Keratinocyte (primary cell): Measurements from ENCODE around the gene IL1RAPL1. TPM values are rescaled to one million over a fixed set of nuclear protein-coding genes. Genes with fewer than 3 reads are reported as not detected.

Experiments used
- DNase-seq: peaks from one replicate; pipeline ENCODE4 v3.0.0-alpha.2; 2011; ENCODE audit warnings: low read depth, missing footprints, low spot score
- FAIRE-seq: peaks from 2 replicates; lab custom pipeline; 2011; peaks lifted over from hg19 to GRCh38; lab: Jason Lieb, UNC
- H2AFZ ChIP-seq: 2 replicates; pipeline ENCODE4 v1.6.0; 2012; ENCODE audit warnings: low read length, control low read depth, inconsistent platforms; ENCODE audit not compliant: control insufficient read depth
- H3K27ac ChIP-seq: 2 replicates; pipeline ENCODE4 v1.5.1; 2011; ENCODE audit warnings: low read length; ENCODE audit not compliant: control insufficient read depth, insufficient read depth
- H3K27me3 ChIP-seq: 3 replicates; pipeline ENCODE4 v1.6.0; 2011; ENCODE audit warnings: low read length; ENCODE audit not compliant: control insufficient read depth, insufficient read depth; ENCODE audit errors: extremely low read depth
- H3K36me3 ChIP-seq, 2 experiments: 2 replicates in 1 of 2; 3 replicates in 1 of 2; pipeline ENCODE4 v1.5.1; 2011; ENCODE audit warnings: low read length in 2 of 2, mild to moderate bottlenecking in 1 of 2; ENCODE audit not compliant: control insufficient read depth in 2 of 2, insufficient read depth in 2 of 2; ENCODE audit errors: extremely low read depth in 1 of 2
- H3K4me1 ChIP-seq: 3 replicates; pipeline ENCODE4 v1.5.1; 2011; ENCODE audit warnings: low read length; ENCODE audit not compliant: control insufficient read depth, insufficient read depth; ENCODE audit errors: extremely low read depth
- H3K4me2 ChIP-seq: 3 replicates; pipeline ENCODE4 v1.6.0; 2011; ENCODE audit warnings: low read depth, low read length; ENCODE audit not compliant: control insufficient read depth, insufficient read depth; ENCODE audit errors: extremely low read depth
- H3K4me3 ChIP-seq, 3 experiments: fragments of 200-600 bp in 1 of 3; sonication (generic) in 1 of 3; 2 replicates in 2 of 3; 3 replicates in 1 of 3; pipeline ENCODE4 v1.5.1; 2011 to 2016; ENCODE audit warnings: low read length in 3 of 3, mild to moderate bottlenecking in 3 of 3, control low read depth in 2 of 3, inconsistent platforms in 1 of 3, low read depth in 1 of 3, mixed read lengths in 1 of 3, mixed run types in 1 of 3, moderate library complexity in 1 of 3; ENCODE audit not compliant: control insufficient read depth in 2 of 3, insufficient read depth in 2 of 3; ENCODE audit errors: extremely low read depth in 1 of 3
- H3K79me2 ChIP-seq: 2 replicates; pipeline ENCODE4 v1.6.0; 2012; ENCODE audit warnings: low read length; ENCODE audit not compliant: control insufficient read depth, insufficient read depth
- H3K9ac ChIP-seq: 3 replicates; pipeline ENCODE4 v1.6.0; 2011; ENCODE audit warnings: low read length; ENCODE audit not compliant: control insufficient read depth, insufficient read depth; ENCODE audit errors: extremely low read depth
- H3K9me1 ChIP-seq: 3 replicates; pipeline ENCODE4 v1.6.0; 2011; ENCODE audit warnings: low read length; ENCODE audit not compliant: control insufficient read depth, insufficient read depth; ENCODE audit errors: extremely low read depth
- H3K9me3 ChIP-seq: 2 replicates; pipeline ENCODE4 v1.5.1; 2012; ENCODE audit warnings: low read depth, low read length; ENCODE audit not compliant: control insufficient read depth
- H4K20me1 ChIP-seq: 3 replicates; pipeline ENCODE4 v1.6.0; 2011; ENCODE audit warnings: low read length; ENCODE audit not compliant: control insufficient read depth, insufficient read depth; ENCODE audit errors: extremely low read depth
- EZH2 ChIP-seq: IDR thresholded peaks from one replicate; pipeline ENCODE4 v1.6.1; 2012; ENCODE audit warnings: inconsistent platforms, mild to moderate bottlenecking, low read length, moderate library complexity
- dilution Hi-C: fragments of 300-500 bp; cut with MboI; formaldehyde crosslinking; loops from one replicate; pipeline ENCODE4 v1.7.0; 2020; ENCODE audit warnings: low sequenced_read_pairs; ENCODE audit not compliant: extremely low pct_ligation_motif_present
- polyA plus RNA-seq, 5 experiments: library from polyadenylated mRNA; depleted of rRNA in 3 of 5; stranded (reverse) in 3 of 5; stranded (forward) in 1 of 5; unstranded in 1 of 5; fragments of >200 nt; gene quantifications; 1 replicate in 1 of 5; 2 replicates in 3 of 5; 3 replicates in 1 of 5; pipeline versions ENCODE4 v1.2.1 to v1.2.3, GENCODE V29; 2011 to 2012; ENCODE audit warnings: missing spikeins in 2 of 5, low read depth in 1 of 5, low replicate concordance in 1 of 5
- TF ChIP-seq, protein P1 (sequence below), 3 experiments: IDR thresholded peaks in 1 of 3; conservative IDR thresholded peaks in 1 of 3; optimal IDR thresholded peaks in 1 of 3; 2 replicates in 2 of 3; 3 replicates in 1 of 3; pipeline versions ENCODE3 to v1.5.1; 2011; ENCODE audit warnings: low read length in 3 of 3, mild to moderate bottlenecking in 3 of 3, moderate library complexity in 2 of 3, control low read depth in 1 of 3, inconsistent platforms in 1 of 3; ENCODE audit not compliant: insufficient read depth in 2 of 3; ENCODE audit errors: extremely low read depth in 1 of 3

The IL1RAPL1 gene
- polyA plus RNA-seq, 1 donor (not counting 4 experiments of a cell fraction or from before 2014, with no cell fraction given) = 2.8 TPM

DNA sequence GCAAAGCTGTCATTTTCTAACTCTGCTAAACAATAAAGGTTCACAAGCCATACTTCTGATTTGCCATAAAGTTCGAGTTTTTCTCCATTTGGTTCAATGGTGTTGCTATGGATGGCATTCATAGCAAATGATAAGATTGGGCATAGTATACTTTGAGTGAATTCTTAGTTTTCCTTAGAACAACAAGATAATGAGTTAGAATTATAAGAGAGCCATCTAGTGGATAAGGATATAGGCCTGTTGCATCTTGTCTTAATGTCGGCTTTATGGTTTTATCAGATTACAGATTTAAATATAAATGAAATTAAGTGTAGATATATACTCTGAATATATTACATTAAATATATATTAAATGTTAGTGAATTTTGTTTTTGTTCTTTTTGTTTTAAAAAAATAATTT lies 644.6 kb downstream of the IL1RAPL1 start:
- TF ChIP-seq, protein P1, sequence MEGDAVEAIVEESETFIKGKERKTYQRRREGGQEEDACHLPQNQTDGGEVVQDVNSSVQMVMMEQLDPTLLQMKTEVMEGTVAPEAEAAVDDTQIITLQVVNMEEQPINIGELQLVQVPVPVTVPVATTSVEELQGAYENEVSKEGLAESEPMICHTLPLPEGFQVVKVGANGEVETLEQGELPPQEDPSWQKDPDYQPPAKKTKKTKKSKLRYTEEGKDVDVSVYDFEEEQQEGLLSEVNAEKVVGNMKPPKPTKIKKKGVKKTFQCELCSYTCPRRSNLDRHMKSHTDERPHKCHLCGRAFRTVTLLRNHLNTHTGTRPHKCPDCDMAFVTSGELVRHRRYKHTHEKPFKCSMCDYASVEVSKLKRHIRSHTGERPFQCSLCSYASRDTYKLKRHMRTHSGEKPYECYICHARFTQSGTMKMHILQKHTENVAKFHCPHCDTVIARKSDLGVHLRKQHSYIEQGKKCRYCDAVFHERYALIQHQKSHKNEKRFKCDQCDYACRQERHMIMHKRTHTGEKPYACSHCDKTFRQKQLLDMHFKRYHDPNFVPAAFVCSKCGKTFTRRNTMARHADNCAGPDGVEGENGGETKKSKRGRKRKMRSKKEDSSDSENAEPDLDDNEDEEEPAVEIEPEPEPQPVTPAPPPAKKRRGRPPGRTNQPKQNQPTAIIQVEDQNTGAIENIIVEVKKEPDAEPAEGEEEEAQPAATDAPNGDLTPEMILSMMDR (optimal IDR thresholded peaks at IDR 0.05 in 1 of 3, IDR thresholded peaks at IDR 0.05 in 1 of 3, conservative IDR thresholded peaks at IDR 0.05 in 1 of 3; ENCODE audit: extremely low read depth in 1 of 3, insufficient read depth in 2 of 3, low read length in 3 of 3) = peak in 1 of 3 experiments; percentile 21
- TF ChIP-seq EZH2 = no peak
- no peak overlapping the region for H3K9ac ChIP-seq
- no peak for FAIRE-seq
- no peaks in the 10 kb centered on the region for H3K9me3 ChIP-seq
- no peaks in the 10 kb centered on the region for H4K20me1 ChIP-seq
- no peak overlapping the region for H3K4me3 ChIP-seq
- H3K27me3 ChIP-seq = no peaks in the 10 kb centered on the region
- no peak overlapping the region for H2AFZ ChIP-seq
- no peak overlapping the region for H3K4me2 ChIP-seq
- no peak overlapping the region for H3K27ac ChIP-seq
- no peaks in the 10 kb centered on the region for H3K4me1 ChIP-seq
- no peaks in the 10 kb centered on the region for H3K9me1 ChIP-seq
- H3K36me3 ChIP-seq = no peaks in the 10 kb centered on the region
- no peaks in the 10 kb centered on the region for H3K79me2 ChIP-seq
- DNase-seq = no peak
- dilution Hi-C loops = no loop called here

DNA sequence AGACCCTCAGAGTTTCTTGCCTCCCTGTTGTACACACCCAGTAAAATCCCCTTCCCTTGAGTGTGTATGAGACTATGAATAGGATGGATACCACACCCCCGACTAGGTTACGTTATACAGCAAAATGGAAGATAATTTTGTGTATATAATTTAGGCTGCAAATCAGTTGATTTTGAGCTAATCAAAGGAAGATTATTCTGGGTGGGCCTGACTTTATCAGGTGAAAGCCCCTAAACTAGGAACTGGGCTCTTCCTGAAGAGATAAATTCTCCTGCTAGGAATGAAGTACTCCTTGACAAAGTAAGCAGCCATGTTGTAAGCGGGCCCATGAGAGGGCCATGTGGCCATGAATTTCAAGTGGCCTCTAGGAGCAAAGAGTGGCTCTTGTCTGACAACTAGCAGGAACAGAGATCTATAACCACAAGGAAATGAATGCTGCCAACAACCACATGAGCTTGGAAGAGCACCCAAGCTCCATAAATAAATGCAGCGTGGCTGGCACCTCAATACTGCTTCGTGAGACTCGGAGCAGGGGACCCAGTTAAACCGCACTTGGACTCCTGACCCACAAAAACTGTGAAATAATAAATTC lies 646.4 kb downstream of the IL1RAPL1 start:
- dilution Hi-C loops = no loop called here
- Histone ChIP-seq H3K4me2 (no peak overlapping the region), H4K20me1 (no peaks in the 10 kb centered on the region), H3K27ac (no peak overlapping the region), H3K9ac (no peak overlapping the region), H3K4me1 (no peaks in the 10 kb centered on the region), H3K9me1 (no peaks in the 10 kb centered on the region), H3K9me3 (no peaks in the 10 kb centered on the region), H3K79me2 (no peaks in the 10 kb centered on the region), H3K4me3 (no peak overlapping the region), H2AFZ (no peak overlapping the region), H3K27me3 (no peaks in the 10 kb centered on the region), H3K36me3 (no peaks in the 10 kb centered on the region)
- DNase-seq (no peak), FAIRE-seq (no peak)
- TF ChIP-seq, protein P1 (optimal IDR thresholded peaks at IDR 0.05 in 1 of 3, IDR thresholded peaks at IDR 0.05 in 1 of 3, conservative IDR thresholded peaks at IDR 0.05 in 1 of 3; ENCODE audit: extremely low read depth in 1 of 3, insufficient read depth in 2 of 3, low read length in 3 of 3) = no peak
- TF ChIP-seq EZH2 = no peak
